HG02840 (cell line): ENCODE measurements around the gene CAMK1D.

Experiments used
- ATAC-seq: cut with Tn5 transposase; IDR thresholded peaks from one replicate; pipeline ENCODE4 v1.9.1; 2021; ENCODE audit warnings: mild to moderate bottlenecking, moderate library complexity, moderate number of reproducible peaks; ENCODE audit not compliant: unreplicated experiment, low FRiP score

CAMK1D gene

GRCh38 chr10:12367272-12367671, 17.9 kb downstream of the CAMK1D start:
- no peak for ATAC-seq

DNA sequence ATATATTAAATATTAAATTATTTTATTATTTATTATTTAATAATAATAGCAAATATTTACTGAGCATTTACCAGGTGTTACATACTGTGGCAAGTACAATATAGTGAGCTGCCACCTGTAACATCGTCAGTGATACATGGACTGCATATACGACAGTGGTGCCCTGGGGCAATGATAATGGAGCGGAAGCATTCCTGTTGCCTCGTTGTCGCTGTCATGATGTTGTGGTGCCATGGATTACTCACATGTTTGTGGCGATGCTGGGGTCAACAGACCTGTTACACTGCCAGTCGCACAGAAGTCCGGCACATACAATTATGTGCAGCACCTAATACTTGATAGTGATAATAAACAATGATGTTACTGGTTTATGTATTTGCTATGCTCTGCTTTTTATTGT, 20.6 kb downstream of the CAMK1D start:
- ATAC-seq: no peak

DNA sequence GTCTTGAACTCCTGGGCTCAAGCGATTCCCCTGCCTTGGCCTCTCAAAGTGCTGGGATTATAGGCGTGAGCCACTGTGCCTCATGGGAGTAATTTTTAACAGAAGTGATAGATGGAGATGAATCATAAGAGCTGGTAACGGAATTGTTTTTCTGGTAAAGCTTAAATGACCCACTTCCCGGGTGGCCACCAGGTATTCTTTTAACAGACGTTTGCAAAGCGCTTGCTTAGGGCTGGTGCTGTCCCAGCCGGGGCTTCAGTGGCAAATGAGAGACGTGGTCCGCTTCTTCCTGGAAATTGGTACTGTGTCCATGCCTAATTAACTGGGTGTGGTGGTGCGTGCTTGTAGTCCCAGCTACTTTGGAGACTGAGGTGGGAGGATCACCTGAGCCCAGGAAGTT, 23.5 kb downstream of the CAMK1D start:
- no peak for ATAC-seq

DNA sequence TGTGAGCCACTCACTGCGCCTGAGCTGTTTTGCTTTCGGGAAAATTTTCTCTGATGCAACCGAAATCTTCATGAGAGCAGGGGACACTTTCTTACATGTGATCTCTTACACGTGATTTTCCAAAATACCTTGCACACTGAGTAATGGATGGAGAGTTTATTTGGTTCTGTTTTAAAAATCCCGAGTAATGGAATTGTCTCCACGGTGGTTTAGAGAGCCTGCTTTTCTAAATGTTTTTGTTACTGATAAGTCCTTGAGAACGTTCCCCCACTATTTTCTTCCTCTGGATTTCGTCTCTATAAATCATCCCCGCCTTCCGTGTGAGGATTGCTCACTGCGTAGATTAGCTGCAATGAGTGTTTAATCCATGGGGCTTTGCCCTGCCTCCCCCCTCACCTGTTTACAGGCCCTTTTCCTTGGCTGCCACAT, 25.7 kb downstream of the CAMK1D start:
- ATAC-seq: no peak

DNA sequence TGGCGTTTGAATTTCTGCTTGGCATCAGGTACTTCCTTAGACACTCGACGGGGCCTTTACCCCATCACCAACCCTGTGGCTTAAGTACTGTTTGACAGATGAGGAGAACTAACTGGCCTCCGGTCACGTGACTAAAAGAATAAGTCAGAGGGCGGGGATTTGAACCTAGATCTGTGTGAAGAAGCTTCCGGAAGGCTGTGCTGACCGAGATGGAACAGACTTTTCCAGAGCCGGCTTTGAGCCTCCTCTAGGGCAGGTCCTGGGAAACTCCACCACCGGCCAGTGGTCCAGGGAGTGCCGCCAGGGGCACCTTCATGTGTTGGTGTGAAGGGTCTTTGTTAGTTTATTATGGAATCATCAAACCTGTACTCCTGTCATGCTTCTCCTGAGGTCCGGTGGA, 26.9 kb downstream of the CAMK1D start:
- ATAC-seq: no peak

DNA sequence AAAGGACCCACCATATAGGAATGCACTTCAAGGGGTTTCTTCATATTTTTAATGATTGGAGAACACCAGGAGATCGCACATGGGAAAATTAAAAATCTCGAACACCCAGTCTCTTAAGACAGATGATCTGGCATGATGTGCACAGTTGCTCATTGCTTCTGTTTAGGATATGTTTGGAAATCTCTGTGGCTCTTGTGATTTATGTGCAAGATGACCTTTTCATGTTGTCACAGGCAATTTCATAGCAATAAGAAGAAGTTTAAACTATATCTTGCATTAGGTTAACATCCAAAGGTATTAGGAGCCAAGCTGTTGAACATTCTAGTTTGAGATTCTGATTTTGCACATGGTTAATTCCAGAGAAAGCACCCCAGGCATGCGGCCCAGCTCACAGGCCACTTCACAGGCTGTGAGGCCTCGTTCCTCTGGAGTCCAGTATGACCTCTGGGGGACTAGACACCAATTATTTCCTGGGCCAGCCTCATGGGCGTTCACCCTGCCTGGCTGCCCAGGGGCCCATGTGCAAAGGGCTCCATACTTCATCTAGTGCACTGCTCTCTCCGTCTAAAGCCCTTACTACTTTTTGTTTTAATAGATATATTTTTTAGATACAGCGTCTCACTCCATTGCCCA, 28.4 kb downstream of the CAMK1D start:
- ATAC-seq: no peak

DNA sequence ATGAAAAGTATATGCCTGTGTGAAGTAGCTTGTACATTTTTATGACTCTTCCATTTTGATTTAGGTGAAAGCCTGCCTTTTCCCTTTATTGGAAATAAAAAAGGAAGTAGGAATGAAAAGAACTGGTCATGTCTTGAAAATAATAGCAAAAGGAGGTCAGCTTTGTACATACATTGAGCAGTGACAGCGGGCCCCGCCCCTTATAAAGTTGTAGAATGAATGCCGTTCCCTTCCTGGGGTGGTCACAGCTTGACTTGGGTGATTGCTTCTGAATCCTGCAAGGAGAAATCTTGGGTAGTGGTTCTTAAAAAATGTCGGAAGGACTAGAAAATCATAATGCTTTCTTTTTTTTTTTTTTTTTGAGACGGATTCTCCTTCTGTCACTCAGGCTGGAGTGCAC, 31.7 kb downstream of the CAMK1D start:
- no peak for ATAC-seq

GRCh38 chr10:12381536-12382156, 32.3 kb downstream of the CAMK1D start:
- no peak for ATAC-seq

DNA sequence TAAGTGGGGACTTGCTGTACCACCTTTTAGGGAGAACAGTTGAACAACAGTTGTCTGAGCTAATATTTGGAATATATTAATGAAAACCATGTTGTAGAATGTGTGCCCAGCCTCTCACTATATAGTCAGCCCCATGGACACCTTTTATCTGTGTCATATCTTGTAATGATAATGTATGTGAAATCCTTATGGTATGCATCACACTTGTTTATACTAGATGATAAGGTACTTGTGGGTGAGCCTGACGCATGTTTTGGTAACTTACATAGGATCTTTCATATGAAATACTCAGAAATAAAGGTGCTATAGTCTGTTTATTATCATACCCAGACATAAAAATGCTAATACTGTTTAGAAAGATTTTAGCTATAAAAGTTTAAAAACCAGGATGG, 32.8 kb downstream of the CAMK1D start:
- no peak for ATAC-seq

DNA sequence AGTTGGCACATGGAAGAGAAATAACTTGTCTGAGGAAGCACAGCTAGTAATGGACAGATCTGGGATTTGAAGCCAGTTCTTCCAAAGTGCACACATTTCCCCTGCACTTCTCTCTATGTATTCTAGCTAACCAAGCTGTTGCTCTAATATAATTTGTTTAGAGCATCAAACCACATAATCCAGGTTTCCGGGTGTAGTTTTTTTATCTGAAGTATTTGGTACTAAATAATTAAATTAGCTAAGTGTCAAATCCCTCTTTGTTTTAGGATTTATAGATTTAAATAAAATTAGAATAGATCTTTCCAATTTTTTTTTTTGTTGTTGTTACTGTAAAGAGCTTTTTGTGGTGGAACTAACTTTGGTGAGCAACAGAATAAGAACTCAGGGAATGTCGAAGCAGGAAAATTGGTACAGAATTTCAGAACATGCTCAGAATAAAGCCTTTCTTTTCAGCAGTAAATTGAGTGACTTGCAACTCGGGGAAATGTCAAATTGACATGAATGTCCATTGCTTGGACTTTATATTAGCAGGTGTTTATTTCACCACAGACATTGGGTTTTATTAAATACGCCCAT, 33.7 kb downstream of the CAMK1D start:
- ATAC-seq: no peak

DNA sequence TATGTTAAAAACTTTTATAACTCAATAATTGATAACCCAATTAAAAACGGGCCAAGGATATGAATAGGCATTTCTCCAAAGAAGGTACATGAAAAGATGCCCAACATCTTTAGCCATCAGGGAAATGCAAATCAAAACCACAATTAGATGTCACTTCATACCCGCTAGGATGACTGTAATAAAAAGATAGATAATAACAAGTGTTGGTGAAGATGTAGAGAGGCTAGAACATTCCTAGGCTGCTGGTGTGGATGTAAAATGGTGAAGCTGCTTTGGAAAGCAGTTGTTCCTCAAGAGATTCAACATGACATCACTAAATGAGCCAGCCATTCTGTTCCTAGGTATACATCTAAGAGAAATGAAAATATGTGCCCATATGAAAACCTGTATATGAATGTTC, 35.6 kb downstream of the CAMK1D start:
- no peak for ATAC-seq

DNA sequence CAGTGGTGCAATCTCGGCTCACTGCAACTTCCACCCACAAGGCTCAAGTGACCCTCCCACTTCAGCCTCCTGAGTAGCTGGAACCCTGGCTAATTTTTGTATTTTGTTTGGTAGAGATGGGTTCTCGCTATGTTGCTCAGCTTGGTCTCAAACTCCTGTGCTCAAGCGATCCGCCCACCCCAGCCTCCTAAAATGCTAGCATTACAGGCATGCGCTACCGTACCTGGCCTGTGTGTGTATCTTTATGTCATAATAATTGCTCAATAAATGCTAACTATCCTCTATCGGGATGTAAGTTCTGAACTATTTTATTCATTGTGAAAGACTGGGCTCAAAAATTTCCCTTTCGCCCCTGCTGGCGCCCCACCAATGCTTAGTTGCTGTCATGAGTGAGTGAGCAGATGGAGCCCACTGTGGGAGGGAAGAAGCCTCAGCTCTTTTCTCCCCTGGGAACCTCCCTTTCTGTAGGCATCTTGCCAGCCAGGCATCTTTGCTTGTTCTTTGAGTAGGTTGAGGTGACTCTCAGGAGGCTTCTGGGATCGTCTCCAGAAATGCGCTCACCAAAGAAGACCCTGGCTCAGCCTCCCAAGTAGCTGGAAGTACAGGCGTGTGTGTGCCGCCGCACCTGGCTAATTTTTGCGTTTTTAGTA, 38.3 kb downstream of the CAMK1D start:
- no peak for ATAC-seq

- ATAC-seq: no peak
Measured at GRCh38 chr10:12388671-12389070, 39.3 kb downstream of the CAMK1D start.

- ATAC-seq: no peak
Measured at GRCh38 chr10:12389154-12389734, 39.9 kb downstream of the CAMK1D start.

DNA sequence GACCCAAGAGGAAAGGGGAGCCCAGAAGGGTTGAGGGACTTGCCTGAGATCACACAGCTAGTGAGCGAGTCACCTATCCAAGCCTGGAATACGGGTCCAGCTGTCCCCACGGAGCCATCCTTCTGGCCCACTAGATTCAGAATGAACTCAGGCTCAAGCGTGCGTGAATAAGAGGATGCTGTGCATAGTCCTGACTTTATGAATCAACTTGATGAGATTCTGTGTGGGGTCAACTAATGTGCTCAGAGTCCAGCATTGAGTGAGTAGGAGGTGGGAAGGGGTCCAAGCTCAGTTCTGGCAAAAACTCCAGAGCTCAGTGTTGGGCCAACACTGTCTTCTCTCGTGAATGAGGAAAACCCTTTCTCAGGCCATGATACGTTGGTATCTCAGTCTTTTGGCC, 41.4 kb downstream of the CAMK1D start:
- ATAC-seq: no peak

DNA sequence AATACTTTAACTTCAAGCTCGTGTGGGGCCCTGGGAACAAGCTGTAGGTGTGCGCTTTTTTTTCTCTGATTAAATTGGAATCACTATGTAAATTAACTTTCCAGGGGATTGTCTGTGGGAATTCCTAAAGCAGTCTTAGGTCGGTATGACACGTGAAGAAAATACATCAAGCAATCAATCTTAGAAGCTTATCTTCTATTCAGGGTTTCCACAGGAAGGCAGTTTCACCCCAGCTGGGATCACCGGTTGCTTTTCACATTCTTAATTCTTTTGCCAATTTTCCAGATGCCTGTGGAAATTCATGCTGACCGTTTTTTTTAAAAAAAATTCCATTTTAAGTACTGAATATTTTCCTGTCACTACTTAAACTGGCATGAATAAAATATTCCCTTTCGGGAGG, 41.9 kb downstream of the CAMK1D start:
- no peak for ATAC-seq

DNA sequence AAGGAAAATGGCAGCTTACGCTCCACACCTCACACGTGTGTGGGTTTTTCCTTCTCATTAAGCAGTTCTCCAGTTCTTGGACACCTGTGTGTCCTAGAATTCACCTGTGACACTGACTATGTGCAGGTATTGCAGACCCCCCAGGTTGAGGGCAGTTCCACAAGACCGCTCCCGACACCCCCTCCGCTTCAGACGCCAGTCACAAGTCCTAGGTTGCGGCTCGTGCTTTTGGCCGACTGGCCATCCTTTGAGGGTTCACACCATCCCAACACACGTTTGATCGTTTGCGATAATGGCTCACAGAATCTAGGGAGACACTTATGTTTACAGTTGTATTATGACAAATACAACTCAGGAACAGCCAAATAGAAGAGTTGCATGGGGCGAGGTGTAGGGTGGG, 44.5 kb downstream of the CAMK1D start:
- ATAC-seq: no peak

DNA sequence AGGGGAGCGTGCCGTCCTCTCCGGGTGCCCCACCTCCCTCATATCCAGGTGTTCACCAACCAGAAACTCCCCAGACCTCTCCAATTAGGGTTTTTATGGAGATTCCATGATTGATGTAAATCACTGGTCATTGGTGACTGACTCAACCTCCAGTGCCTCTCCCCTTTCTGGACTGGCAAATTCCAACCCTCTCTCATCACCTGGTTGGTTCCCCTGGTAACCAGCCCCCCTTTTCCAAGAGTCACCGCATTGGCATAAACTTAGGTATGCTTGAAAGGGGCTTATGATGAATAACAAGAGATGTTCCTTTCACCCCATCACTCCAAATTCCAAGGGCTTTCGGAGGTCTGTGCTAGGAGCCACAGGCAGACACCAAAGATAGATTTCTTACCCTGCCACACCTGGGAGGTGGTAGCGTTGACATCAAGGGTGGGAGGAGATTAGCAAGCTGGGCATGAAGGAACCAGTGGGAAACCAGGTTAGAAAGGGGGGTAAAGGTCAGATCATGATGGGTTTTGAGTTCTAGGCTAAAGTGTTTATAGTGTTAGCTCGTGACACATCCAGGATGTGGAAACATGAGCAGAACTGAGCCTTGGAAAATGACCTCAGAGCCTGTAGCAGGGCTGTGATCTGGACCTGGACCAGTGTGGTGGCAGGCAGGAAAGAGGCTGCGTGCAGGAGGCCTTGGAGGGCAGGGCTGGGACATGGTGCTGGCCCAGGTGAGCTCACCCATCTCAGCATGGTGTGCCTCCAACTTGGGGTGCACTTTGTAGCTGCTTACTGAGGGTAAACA, 45.1 kb downstream of the CAMK1D start:
- ATAC-seq: no peak

- no peak for ATAC-seq
Measured at GRCh38 chr10:12396093-12396492, 46.7 kb downstream of the CAMK1D start.

DNA sequence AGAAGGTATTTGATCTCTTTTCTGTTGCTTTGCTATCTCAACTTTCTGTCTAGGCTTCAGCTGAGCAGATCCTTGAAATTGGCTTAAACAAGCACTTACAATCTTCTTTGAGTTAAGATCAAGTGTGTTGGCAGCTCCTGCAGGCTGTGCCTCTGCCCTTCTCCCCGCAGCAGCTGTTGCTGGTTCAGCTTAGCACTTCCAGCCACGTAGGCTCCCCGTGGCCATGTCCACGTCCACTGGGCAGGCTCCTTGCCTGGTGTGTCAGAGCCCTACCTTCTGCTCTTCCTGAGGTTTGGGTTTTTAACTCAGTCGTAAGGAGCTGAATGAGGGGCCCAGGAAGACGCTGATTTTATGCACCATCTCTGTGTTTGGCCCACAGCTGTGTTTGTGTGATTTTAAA, 47.2 kb downstream of the CAMK1D start:
- ATAC-seq: no peak
